Endothelial cell (in vitro differentiated cells): Measurements from ENCODE around the gene TRAF3IP1. TPM values are rescaled to one million over a fixed set of nuclear protein-coding genes. Genes with fewer than 3 reads are reported as not detected.
A peak's percentile ranks its signal among the peaks of the same experiment; 100 is the strongest.

Experiments
- DNase-seq: peaks from one replicate; pipeline ENCODE4 v3.0.0; 2021; ENCODE audit warnings: low spot score
- H3K27ac Mint-ChIP-seq: one replicate; pipeline ENCODE4 v1.8.0; 2021; ENCODE audit warnings: mixed read lengths, inconsistent platforms; ENCODE audit not compliant: unreplicated experiment
- H3K27me3 Mint-ChIP-seq: one replicate; pipeline ENCODE4 v1.8.0; 2021; ENCODE audit warnings: mild to moderate bottlenecking, moderate library complexity, mixed read lengths, inconsistent platforms; ENCODE audit not compliant: unreplicated experiment
- H3K36me3 Mint-ChIP-seq: one replicate; pipeline ENCODE4 v1.8.0; 2021; ENCODE audit warnings: mild to moderate bottlenecking, low read depth, mixed read lengths, inconsistent platforms; ENCODE audit not compliant: unreplicated experiment
- H3K4me1 Mint-ChIP-seq: one replicate; pipeline ENCODE4 v1.8.0; 2021; ENCODE audit warnings: mild to moderate bottlenecking, mixed read lengths, inconsistent platforms; ENCODE audit not compliant: unreplicated experiment
- H3K4me3 Mint-ChIP-seq: one replicate; pipeline ENCODE4 v1.8.0; 2021; ENCODE audit warnings: mild to moderate bottlenecking, mixed read lengths, inconsistent platforms; ENCODE audit not compliant: unreplicated experiment
- H3K9me3 Mint-ChIP-seq: one replicate; pipeline ENCODE4 v1.8.0; 2021; ENCODE audit warnings: mixed read lengths, inconsistent platforms; ENCODE audit not compliant: unreplicated experiment
- CTCF ChIP-seq: fragments of 200-600 bp; sonication (generic); IDR thresholded peaks from one replicate; pipeline ENCODE4 v1.5.0; 2021; ENCODE audit warnings: antibody characterized with exemption; ENCODE audit not compliant: unreplicated experiment
- total RNA-seq: library from RNA; stranded (reverse); fragmentation: NEBNext Ultra II Directional; extraction: Animal tissue kit (Norgen Biotek cat#: 25700); gene quantifications from one replicate; pipeline ENCODE4 v1.2.1, GENCODE V29; 2021; ENCODE audit not compliant: unreplicated experiment

Gene TRAF3IP1
- total RNA-seq, 1 donor from 2014 or later: 17.1 TPM

- H3K27me3 Mint-ChIP-seq: peaks cover 14% of the 10 kb centered on the region
- no peak for TF ChIP-seq CTCF
- H3K4me3 Mint-ChIP-seq: peak overlapping the region; percentile 25
- DNase-seq: no peak
- H3K27ac Mint-ChIP-seq: no peak overlapping the region
- peaks cover 5% of the 10 kb centered on the region for H3K9me3 Mint-ChIP-seq
- peaks cover 30% of the 10 kb centered on the region for H3K36me3 Mint-ChIP-seq
- H3K4me1 Mint-ChIP-seq: peaks cover 8% of the 10 kb centered on the region
Observed at GRCh38 chr2:238431456-238431855, 111.1 kb downstream of the TRAF3IP1 start.

- Mint-ChIP-seq H3K4me1 (no peaks in the 10 kb centered on the region), H3K36me3 (peaks cover 30% of the 10 kb centered on the region), H3K27me3 (peaks cover 8% of the 10 kb centered on the region), H3K9me3 (peaks cover 5% of the 10 kb centered on the region), H3K27ac (no peak overlapping the region), H3K4me3 (peak overlapping the region; percentile 6)
- DNase-seq: no peak
- TF ChIP-seq CTCF: no peak
Observed at GRCh38 chr2:238433300-238433915, 113.1 kb downstream of the TRAF3IP1 start.

GRCh38 chr2:238433941-238434845, 113.9 kb downstream of the TRAF3IP1 start:
- peak overlapping the region; percentile 42 for H3K4me3 Mint-ChIP-seq
- H3K36me3 Mint-ChIP-seq: peaks cover 30% of the 10 kb centered on the region
- peaks cover 5% of the 10 kb centered on the region for H3K9me3 Mint-ChIP-seq
- no peak for TF ChIP-seq CTCF
- no peak overlapping the region for H3K27ac Mint-ChIP-seq
- no peaks in the 10 kb centered on the region for H3K4me1 Mint-ChIP-seq
- no peak for DNase-seq
- peaks cover 8% of the 10 kb centered on the region for H3K27me3 Mint-ChIP-seq

DNA sequence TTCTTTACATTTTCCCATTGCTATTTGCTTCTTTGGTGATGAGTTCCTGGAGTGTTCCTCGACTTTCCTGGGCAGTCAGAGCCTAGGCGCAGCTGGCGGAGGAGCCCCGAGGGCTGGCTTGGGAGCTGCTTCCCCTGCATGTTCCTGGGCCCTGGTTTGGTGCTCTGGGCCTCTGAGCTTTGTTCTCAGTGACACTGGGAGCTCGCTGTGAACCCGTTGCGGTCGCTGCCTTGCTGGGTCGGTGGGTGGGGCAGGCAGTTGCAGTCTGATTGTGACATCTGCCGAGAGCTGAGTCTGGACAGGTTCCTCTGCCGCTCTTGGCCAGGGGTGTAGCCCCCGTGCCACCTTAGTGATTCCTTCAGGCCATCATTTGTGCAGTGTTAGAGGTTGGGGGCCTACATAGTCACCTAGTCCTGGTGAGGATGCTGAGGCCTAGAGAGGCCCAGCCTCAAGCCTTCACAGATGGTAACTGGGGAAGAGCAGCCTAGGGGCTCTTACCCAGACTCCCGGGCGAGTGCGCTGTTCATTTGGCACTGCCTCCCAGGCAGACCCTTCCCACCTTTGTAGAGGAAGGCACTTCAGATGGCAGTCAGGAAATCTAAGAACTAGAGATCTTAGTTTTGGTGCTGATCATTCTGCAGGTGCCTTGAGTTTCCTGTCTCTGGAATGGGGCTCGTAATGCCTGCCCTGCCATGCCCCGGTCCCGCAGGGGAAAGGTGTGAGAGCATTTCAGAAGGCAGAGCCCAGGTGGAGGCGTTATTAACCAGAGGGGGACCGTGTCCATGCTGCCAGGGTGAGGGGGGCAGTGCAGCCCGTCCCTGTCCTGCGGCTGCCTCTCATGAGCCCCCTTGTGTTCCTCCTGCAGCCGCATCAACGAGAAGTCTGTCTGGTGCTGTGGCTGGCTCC, 114.8 kb downstream of the TRAF3IP1 start:
- Mint-ChIP-seq H3K4me3 (no peak overlapping the region), H3K27ac (no peak overlapping the region), H3K9me3 (peaks cover 5% of the 10 kb centered on the region), H3K36me3 (peaks cover 28% of the 10 kb centered on the region), H3K4me1 (no peaks in the 10 kb centered on the region), H3K27me3 (peaks cover 8% of the 10 kb centered on the region)
- no peak for DNase-seq
- TF ChIP-seq CTCF: no peak
